ENCODE measurements around the gene STX3. TPM values are rescaled to one million over a fixed set of nuclear protein-coding genes. Genes with fewer than 3 reads are reported as not detected.

The STX3 gene
- total and polyA plus RNA-seq, 2 of the 13 experiments (the other 11 are each of a cell fraction or from before 2014, with no cell fraction given), result 16.5 to 24.0 TPM

DNA sequence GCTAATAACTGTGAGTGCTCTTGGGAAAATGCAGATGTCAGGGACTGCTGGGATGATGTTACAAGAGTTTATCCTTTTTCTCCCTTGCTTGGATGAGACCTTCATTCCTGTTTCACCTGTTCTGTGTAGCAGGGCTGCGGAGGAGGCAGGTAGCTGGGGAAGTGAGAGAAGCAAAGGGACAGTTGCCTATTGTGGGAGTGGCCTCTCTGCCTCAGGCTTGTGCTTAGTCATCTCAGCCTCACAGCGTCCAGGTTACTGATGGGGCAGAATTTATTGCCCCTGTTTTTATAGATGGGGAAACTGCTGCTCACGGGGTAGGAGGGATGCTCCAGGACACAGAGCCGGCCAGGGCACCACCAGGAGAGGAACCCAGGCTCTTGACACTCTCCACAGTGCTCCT, 1.7 kb downstream of the STX3 start:
- 79% methylated on average over 4 of the region's 4 CpGs for WGBS (ENCODE audit: low lambda C conversion rate)
- in situ Hi-C loops (cut with HindIII; ENCODE audit: extremely low pct_ligation_motif_present, low pct_unique_long_range_greater_than_20kb), result loop anchor here (5.0 kb wide), 1 partner anchor 45 kb away; no protein-coding TSS in a partner anchor
- ATAC-seq (no peak), DNase-seq (ENCODE audit: low spot score) (no peak), FAIRE-seq (no peak)
- no peaks in the 10 kb centered on the region; a peak in 1 of 5 replicates for H3K36me3 ChIP-seq (replicated peaks in 1 of 2; ENCODE audit: control insufficient read depth in 1 of 2, insufficient read depth in 2 of 2, low read length in 2 of 2)
- peak overlapping the region; percentile 18; the same call in 1 of the 2 replicates for H3K9ac ChIP-seq (ENCODE audit: insufficient read depth, low read depth, low read length)
- no peak for TF ChIP-seq HES4 (CRISPR knock-in tag; IDR thresholded peaks at IDR 0.05; ENCODE audit: borderline replicate concordance)
- TF ChIP-seq NFE2 (CRISPR knock-in tag; IDR thresholded peaks at IDR 0.05), result peak; percentile 49; the same call in 1 of the 2 replicates
- TF ChIP-seq MLLT10 (CRISPR knock-in tag; IDR thresholded peaks at IDR 0.05), result no peak
- TF ChIP-seq FOSL2 (CRISPR knock-in tag; IDR thresholded peaks at IDR 0.05), result 0 out of 2 replicates have a peak, but pooled peaks have one; percentile 23
- no peak for TF ChIP-seq KDM5B (CRISPR knock-in tag; IDR thresholded peaks at IDR 0.05; ENCODE audit: borderline replicate concordance)
- no peak for TF ChIP-seq TBX2 (CRISPR knock-in tag; IDR thresholded peaks at IDR 0.05; ENCODE audit: borderline replicate concordance)
- TF ChIP-seq ZNF768 (CRISPR knock-in tag; IDR thresholded peaks at IDR 0.05), result no peak
- no TSS peak for BruUV-seq (replicated peaks)
- peaks cover 9% of the 10 kb centered on the region for H3K79me2 ChIP-seq (ENCODE audit: insufficient read depth, low read length)
- no peak overlapping the region for H3K27ac ChIP-seq (ENCODE audit: extremely low read length, insufficient read depth, low read length)
- H2AFZ ChIP-seq (ENCODE audit: low read length), result no peak overlapping the region
- H3K4me2 ChIP-seq (ENCODE audit: low read depth, low read length), result peak overlapping the region; percentile 98
- peaks cover 37% of the 10 kb centered on the region for H3K4me1 ChIP-seq (ENCODE audit: insufficient read depth, low read length)
- ChIA-PET POLR2A (interaction anchor here (3.3 to 4.1 kb wide), 2 partner anchors 20 to 53 kb away, joined by 22 to 28 read pairs; partner anchors contain the start of gene MRPL16), CTCF (ENCODE audit: low intra/inter-chr PET ratio, low total read pairs) (no interaction called here)
- H3K27me3 ChIP-seq (ENCODE audit: control insufficient read depth in 1 of 2, insufficient read depth in 2 of 2, low read length in 2 of 2), result no peaks in the 10 kb centered on the region; a peak in 1 of 5 replicates
- no peak overlapping the region for H3K4me3 ChIP-seq (replicated peaks in 1 of 3; ENCODE audit: insufficient read depth in 1 of 3, low read depth in 2 of 3, low read length in 3 of 3)
- no peaks in the 10 kb centered on the region for H4K20me1 ChIP-seq (ENCODE audit: insufficient read depth, low read length)
- intact Hi-C loops (cut with micrococcal nuclease; ENCODE audit: unreplicated experiment), result no loop called here
- no peaks in the 10 kb centered on the region for H3K9me3 ChIP-seq (ENCODE audit: low read length)

- TF ChIP-seq ZKSCAN1 (IDR thresholded peaks at IDR 0.05; ENCODE audit: low read length), result 0 out of 2 replicates have a peak, but pooled peaks have one; percentile 55
- TF ChIP-seq ZNF3 (CRISPR knock-in tag; IDR thresholded peaks at IDR 0.05), result 0 out of 2 replicates have a peak, but pooled peaks have one; percentile 62
- no peak for TF ChIP-seq ZNF530 (CRISPR knock-in tag; IDR thresholded peaks at IDR 0.05; ENCODE audit: low read depth)
- no peak for TF ChIP-seq ZNF639 (CRISPR knock-in tag; conservative IDR thresholded peaks at IDR 0.05)
- no peak for TF ChIP-seq ZNF644 (CRISPR knock-in tag; IDR thresholded peaks at IDR 0.05; ENCODE audit: low read depth)
- TF ChIP-seq ZBTB7A (CRISPR knock-in tag; IDR thresholded peaks at IDR 0.05), result no peak
- Histone ChIP-seq H3K36me3 (replicated peaks in 1 of 2; ENCODE audit: control insufficient read depth in 1 of 2, insufficient read depth in 2 of 2, low read length in 2 of 2) (peaks cover 0 to 4% of the 10 kb centered on the region in 2 experiments; a peak in 2 of 5 replicates), H3K27me3 (ENCODE audit: control insufficient read depth in 1 of 2, insufficient read depth in 2 of 2, low read length in 2 of 2) (no peaks in the 10 kb centered on the region; a peak in 1 of 5 replicates), H3K79me2 (ENCODE audit: insufficient read depth, low read length) (peaks cover 9% of the 10 kb centered on the region), H4K20me1 (ENCODE audit: insufficient read depth, low read length) (no peaks in the 10 kb centered on the region), H2AFZ (ENCODE audit: low read length) (no peak overlapping the region), H3K9ac (ENCODE audit: insufficient read depth, low read depth, low read length) (no peak overlapping the region), H3K9me3 (ENCODE audit: low read length) (no peaks in the 10 kb centered on the region), H3K27ac (ENCODE audit: extremely low read length, insufficient read depth, low read length) (no peak overlapping the region), H3K4me2 (ENCODE audit: low read depth, low read length) (no peak overlapping the region), H3K4me1 (ENCODE audit: insufficient read depth, low read length) (peaks cover 37% of the 10 kb centered on the region), H3K4me3 (replicated peaks in 1 of 3; ENCODE audit: insufficient read depth in 1 of 3, low read depth in 2 of 3, low read length in 3 of 3) (no peak overlapping the region)
- in situ Hi-C loops (cut with HindIII; ENCODE audit: extremely low pct_ligation_motif_present, low pct_unique_long_range_greater_than_20kb) (loop anchor here (5.0 kb wide), 1 partner anchor 44 kb away; no protein-coding TSS in a partner anchor), intact Hi-C loops (cut with micrococcal nuclease; ENCODE audit: unreplicated experiment) (no loop called here)
- ATAC-seq, result no peak
- 94% methylated on average over 4 of the region's 4 CpGs for WGBS (ENCODE audit: low lambda C conversion rate)
- no TSS peak for BruUV-seq (replicated peaks)
- POLR2A ChIA-PET, result no interaction called here
- no peak for DNase-seq (ENCODE audit: low spot score)
- CTCF ChIA-PET (ENCODE audit: low intra/inter-chr PET ratio, low total read pairs), result no interaction called here
- FAIRE-seq, result no peak
Measured at GRCh38 chr11:59758401-59759037, 3.3 kb downstream of the STX3 start.
